HG02970 (cell line): ENCODE results near the gene ACP1.

ENCODE experiments used
- ATAC-seq: cut with Tn5 transposase; IDR thresholded peaks from one replicate; pipeline ENCODE4 v1.9.1; 2021; ENCODE audit warnings: mild to moderate bottlenecking, moderate library complexity, moderate number of reproducible peaks; ENCODE audit not compliant: unreplicated experiment, low FRiP score

ACP1 gene

DNA sequence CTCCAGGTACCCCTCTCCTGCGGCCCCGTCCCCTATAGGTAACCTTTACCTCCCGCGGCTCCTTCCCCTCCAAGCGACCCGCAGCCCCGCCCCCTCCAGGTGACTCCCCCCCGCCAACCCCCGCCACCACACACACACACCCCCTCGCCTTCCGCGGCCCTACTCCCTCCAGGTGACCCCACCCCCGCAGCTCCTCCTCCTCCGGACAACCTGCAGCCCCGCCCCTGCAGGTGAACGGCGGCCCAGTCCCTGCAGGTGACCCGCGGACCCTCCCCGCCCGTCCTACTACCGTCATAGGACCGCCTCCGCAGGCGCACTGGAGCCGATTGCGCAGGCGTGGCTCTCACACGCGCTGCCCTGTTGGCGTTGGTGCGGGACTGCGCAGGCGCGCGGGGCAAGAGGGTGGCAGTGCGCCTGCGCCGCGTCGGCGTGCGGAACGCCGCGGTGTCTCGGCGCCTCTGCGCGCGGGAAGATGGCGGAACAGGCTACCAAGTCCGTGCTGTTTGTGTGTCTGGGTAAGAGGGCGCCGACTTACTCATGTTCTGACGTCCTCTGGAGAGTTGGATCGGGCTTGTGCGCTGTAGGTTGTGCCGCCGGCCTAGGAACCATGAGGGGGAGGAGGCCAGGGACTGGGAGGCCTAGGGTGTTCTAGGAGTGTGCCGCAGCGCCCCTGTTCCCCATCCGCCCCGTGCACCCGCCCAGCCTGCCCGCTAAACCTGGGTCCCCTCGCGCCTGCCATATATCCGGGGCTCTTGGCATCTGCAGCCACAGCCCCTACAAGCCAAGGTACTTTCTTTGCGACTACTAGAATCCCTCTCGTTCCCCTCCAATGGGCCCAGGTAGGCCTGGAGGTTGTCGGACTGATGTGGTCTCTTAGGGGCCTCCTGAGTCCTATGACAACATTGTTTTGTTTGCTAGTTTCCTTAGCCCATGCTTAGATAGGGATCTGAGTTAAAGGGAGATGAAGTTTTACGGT, at the start of gene ACP1:
ACP1 (plus strand) TSS at position 455 of the 976 bp plus-strand sequence; CDS start at position 473, 18 bp downstream.
- peak; percentile 97 for ATAC-seq

DNA sequence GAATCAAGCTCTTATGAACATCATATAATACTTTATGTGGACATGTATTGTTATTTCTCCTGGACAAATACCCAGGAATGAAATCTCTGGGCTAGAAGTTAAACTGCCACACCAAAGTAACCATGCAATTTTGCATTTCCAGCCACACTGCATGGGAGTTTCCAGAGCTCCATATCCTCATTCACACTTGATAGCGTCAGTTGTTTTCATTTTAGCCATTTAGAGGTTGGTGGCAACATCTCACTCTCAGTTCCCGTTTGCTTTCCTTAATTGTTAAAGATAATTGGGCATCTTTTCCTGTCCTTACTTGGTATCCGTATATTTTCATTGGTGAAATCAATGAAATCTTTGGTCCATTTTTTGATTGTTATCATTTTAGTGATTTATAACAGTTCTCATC, 48.7 kb upstream of the ACP1 start:
- ATAC-seq = no peak

DNA sequence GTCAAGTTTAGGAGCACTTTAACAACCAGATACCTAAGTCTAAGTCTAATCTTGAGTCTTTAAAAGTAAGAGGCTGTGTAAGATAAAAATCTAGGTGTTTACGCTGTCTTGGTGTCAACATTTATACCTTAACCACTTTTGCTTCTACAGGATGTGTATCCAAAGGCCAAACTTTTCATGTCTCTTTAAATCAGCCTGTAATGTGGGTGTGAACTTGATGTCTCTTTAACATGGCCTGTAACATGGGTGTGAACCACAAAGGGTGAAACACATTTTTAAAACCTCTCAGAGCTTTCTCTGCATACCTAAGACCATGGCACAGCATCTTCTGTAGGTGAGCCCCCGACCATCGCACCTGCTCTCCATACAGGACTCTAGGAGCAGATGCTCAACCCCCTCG, 41.3 kb upstream of the ACP1 start:
- no peak for ATAC-seq

DNA sequence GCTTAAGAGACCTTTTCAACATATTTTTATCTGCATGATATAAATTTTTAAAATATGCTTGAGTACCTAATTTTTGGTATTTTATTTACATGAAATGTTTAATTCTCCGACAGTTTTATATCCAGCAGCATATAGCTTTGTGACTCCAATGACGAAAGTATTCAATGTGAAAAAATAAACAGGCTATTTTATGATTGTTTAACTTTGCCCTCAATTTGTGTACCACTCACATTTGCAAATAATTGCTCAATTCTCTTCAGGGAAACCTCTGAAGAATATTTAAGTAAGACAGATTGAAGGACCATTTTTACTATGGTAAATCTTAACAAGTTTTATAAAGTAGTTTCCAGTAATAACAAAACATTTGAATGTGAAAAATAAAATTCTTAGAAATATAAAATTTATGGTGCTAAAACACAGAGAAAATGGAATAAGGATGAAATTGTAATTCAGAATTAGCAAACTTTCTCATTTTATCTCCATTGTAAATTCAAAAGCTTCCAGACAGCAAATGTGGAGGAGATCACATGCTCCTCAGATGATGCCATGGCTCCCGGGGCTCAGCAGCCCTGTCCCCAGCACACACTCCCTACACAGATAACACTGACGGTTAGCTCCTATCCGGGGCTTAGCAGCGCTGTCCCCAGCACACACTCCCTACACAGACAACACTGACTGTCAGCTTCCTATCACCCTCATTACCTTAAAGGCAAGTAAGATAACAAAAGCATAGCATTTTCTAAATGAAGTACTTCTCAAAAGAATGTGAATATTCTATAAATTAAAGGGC, 40.6 kb upstream of the ACP1 start:
- no peak for ATAC-seq

DNA sequence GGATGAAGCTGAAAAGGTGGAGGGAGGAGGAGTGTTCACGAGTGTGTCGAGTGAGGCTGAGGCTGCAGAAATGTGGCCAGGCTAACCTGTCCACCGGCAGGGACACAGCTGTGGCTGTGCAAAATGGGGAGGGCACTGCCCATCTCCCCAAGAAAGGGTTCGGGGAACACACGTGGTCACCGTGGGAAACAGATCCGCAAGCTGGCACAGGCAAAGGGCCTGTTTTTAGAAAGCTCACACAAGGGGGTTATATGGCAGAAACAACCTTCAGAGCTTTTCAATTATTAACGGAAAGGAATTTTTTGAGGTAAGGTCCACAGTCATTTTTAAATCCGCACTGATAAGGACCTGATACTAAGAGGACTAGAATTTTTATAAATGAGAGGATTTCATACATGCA, 36.6 kb upstream of the ACP1 start:
- no peak for ATAC-seq

DNA sequence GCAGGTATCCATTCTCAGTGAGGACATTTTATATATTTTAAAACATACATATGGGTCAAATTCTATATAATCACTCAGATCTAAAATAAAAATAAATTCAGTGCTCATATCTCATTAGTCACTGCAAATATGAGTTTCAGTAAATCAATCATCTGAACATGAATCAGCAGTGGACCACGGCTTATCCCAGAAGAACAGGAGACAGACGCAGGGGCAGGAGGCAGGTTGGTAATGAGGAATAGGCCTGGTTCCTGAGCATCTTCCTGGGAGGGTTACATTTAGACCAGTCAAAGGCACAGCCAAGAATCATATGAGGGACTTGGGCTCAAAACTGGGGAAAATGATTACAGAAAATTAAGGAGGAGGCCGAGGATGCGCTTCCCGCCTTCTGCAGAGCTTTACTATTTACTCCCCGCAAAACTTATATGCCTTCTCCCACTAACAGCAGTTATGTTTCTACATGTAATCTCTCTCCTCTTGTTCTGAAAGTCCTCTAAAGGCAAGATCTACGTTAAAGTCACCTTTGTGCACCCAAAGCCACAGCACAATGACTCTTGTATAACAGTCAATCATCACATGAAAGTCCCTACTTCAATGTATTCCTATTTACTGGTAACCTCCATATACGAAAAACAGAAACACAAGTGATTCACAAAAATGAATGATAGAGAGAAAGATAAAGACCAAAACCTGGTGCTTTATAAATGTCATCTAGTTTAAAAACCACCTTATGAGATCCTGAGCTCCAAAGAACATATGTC, 36.0 kb upstream of the ACP1 start:
- no peak for ATAC-seq

DNA sequence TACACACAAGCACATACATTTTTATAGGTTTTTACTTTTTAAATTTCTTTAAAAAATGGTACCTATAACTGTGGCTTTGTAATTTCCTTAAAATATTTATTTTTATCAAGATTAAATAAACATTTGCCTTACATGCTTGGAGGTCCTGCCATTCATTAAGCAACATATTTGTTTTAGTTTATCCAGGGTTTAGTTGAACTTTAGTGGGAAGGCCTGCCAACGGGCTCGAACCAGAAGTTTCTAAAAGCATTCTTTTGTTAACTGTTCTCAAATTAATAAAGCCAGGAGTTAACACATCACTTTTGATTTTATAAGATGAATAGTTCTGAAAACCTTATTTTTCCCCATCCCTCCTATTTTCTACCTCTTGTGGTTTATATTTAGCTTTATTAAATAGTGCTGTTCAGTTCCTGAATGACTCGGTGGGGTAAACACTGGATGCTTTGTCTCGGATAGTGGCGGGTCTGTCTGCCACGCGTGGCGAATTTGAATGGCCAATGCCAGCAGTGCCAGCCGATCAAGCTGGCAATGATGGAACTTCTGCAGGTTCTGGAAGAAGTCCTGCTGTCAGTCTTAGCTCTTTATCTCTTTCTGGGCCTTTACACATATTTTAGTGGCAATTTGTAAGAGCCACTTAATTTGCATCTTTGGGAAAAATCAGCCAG, 33.1 kb upstream of the ACP1 start:
- no peak for ATAC-seq

DNA sequence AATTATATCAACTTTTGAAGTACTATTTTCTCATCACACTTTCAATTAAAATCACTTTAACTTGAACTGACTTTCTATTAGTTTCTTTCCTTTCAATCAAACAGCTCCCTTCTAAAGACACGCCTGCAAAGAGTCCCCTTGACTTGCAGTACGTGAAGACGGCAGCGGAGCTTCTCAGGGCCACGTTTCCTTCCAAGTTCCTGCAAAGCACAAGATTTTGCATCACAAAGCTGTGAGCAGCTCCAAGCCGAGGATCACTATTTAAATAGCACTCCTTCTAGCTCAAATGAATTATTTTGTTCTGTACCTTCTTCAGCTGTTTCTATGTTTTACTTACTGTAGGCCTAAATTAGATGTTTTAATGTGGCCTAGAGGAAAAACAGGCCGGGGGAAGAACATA, 31.7 kb upstream of the ACP1 start:
- ATAC-seq = no peak

DNA sequence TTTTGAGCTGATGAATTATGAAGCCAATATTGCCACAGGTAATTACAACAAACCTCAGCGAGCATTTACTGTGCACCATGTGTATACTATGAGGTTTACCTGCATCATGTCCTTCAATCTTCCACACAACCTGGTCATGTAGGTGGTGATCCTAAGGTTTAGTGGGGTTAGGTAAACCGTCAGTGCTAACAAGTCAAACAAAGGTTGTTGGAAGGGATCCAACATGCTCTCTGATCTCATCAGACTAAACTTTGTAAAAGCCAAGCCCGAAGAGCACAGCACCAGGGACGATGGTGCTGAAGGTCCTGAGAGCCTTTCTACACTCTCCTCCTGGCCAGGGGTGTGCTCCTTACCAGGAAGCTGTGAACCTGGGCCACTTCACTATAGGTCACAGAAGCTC, 30.3 kb upstream of the ACP1 start:
- no peak for ATAC-seq

DNA sequence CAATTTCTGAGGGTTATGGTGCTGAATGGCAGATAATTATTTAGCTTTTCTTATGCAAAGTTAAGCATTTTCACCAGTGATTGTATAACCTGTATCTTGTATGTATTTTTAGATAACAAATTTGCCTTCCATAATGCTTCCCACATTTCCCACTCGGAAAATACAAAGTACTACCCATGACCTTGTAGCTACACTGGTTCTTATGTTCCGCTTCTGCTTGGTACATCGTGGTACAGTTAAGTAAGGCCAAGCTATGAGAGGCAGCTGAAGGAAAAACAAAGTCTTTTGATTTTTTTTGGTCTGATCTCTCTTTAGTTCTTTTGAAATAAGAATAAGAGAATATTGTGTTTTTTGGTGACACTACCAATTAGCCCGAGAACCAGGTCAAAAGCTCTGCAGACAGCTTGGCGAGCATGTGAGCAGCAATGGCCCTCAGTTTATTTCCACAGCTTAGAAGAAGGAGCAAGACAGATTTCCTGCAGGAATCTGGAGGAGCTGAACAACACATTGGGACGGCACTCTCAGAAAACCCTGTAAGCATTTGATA, 27.7 kb upstream of the ACP1 start:
- ATAC-seq = no peak

DNA sequence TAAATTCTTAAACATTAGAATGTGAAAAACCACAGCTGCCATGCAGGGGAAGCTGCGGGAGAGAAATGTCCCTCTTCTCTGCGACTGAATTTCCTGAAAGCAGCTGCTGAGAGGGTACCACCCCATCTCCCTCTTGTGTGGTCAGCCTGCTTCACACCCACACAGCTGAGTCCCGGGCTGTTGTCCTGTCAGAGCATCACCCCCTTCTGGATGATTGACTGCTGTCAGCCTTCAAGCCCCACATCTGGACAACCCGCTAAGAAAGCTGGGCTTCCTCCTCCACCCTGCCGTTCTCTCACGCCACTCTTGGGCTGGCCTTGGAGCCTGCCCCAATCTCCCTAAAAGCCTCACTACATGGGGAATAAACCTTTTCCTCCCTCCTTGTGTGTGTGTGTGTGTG, 26.9 kb upstream of the ACP1 start:
- no peak for ATAC-seq

DNA sequence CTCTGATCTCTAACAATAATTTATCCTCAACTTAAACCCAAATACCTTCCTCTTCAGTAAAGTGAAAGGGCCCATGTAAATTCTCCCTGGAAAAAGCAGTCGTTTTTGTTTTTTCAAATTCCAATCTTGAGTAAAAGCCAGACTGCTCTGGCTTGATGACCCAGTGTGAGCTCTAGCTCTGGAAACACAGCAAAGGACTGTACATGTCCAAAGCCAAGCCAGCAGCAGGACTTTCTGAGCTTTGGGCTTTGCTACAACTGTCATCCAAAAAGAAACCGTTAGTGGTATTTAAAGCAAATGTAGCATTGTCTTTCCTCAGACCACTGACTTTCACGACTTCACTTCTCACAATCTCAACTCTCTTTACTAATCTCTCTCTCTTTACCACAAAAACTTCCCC, 26.3 kb upstream of the ACP1 start:
- no peak for ATAC-seq

DNA sequence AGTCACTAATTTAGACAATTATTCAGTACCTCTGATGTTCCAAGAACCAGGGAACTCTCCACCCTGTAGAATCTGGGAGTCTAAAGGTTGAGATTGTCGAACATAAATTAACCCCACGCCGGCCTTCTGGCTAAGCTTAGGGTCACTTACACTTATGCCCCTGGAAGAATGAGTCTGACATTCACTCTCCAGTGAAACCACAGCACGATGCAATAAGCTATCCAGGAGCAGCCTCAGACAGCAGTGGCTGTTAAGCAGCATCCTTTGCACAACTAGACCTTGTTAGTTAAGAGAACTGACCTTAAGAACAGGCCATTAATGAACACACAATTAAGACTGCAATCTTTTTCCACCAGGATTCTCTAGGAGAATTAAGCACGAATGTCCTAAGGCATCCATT, 25.9 kb upstream of the ACP1 start:
- no peak for ATAC-seq

DNA sequence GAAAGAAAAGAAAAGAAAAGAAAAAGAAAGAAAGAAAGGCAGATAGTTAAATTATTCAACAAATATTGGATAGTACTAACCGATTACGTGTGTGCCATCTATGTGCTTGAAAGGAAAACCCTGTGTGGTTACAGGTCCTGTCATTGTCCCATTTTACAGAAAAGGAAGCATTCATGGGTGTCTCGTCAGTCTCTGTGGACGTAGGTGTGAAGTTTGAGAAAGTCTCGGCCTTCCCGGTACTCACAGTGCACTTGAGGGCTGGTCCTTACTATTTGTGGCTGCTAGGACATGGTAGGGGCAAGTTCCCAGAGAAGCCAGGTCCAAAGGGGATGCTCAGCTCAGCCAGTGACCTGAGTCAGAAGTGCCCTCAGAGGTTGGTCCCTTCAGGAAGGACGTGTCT, 20.2 kb upstream of the ACP1 start:
- no peak for ATAC-seq

DNA sequence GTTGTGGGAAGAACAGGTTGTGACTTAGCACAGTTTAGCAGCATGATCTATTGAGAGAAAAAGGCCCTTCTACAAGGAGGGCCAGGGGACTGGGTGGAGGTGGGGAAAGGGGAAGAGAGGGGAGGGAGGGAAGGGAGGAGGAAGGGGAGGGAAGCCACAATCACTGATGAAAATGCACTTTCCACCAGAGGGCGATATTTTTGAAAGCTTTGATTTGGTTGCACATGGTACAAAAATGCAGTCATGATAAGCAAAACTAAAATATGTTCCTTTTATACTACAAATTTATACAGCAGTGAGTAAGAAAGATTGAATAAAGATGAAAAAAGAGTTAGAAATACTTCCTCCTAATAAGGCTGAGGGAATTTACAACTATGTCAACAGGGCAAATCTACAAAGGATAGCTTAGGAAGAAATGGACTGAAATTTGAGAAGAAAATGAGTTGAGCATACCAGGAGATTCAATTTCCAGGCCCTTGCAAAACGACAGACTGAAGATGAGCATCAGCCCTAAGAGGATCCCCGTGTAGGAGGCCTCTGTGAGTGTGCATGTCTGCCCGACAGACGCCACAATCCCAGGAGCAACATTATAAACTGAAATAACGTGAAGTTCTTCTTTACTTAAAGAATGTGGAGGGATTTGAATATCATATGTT, 18.1 kb upstream of the ACP1 start:
- ATAC-seq = no peak

DNA sequence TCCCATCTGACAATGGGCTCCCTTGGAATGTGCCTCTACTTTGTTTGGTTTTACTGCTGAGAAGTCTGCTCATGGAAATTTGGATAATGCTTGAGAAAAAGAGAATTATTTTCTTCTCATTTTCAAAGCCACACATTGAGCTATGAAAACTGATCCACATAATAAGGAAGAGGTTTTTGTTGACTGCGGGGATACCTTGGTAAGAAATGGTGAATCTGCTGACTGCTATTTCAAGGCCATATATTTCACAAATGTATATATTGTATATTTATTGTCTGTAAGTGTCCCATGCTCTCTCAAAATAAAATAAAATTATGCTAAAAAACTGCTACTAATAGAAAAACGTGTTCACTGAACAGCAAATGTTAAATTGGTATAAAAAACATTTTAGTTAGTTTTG, 16.0 kb upstream of the ACP1 start:
- ATAC-seq = no peak

DNA sequence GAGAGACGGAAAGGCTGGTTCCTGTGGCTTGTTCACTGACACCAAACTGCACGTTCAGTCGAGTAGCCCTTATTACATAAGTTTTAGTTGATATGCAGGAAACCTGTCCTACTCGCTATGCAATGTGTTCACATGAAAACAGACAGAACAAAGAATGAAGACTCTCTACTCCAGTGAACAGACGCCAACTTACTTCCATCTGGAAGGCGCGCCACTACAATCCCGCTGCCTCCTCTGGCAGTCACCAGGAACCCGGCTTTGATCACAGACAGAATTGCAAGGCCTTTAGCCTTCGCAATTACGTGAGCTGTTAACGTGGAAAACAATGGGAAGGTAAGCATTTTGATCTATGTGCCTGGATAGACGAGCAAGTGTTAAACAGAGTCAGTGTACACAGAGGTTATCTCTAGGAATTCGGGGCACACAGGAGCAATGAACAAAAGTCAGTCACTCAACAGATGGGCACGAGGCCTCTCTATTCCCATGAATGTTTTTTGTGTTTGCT, 15.2 kb upstream of the ACP1 start:
- no peak for ATAC-seq

DNA sequence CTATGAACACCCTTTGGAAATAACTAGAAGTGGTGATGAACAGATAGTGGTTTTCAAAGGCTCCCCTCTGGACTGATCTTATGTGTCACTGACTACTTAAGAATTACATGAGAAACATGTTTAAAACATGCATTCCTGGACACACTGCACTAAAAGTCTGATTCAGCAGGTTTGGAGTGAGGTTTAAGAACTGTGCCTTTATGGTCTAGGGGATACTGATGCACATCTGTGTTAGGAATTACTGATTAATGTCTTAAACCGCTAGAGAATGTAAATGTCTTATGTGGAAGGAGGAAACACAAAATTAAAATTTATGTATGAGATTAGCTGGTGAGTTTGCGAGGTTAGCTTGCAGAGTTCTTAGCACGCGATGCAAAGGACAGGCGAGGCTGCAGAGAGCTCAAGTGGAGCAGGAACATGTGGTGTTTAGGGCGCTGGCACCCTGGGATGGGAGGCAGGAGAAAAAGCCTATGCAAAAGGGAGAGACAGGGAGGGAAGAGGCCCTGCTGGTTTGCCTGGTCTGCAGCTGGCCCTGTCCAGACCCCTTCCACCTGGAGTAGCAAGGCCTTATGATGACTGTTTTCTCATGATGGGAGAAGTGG, 12.6 kb upstream of the ACP1 start:
- ATAC-seq = no peak

DNA sequence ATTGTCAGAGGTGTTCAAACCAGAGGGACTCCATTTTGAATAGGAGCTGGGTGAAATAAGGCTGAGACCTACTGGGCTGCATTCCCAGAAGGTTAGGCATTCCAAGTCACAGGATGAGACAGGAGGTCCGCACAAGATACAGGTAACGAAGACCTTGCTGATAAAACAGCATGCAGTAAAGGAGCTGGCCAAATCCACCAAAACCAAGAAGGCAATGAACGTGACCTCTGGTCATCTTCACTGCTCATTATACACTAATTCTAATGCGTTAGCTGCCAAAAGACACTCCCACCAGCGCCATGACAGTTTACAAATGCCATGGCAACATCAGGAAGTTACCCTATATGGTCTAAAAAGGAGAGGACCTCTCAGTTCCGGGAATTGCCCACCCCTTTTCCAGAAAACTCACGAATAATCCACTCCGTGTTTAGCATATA, 11.5 kb upstream of the ACP1 start:
- ATAC-seq = no peak
